ENCODE measurements around the gene SRBD1. TPM values are rescaled to one million over a fixed set of nuclear protein-coding genes. Genes with fewer than 3 reads are reported as not detected.

SRBD1 gene
- total RNA-seq, 2 donors from 2014 or later, result 5.3 to 9.6 TPM

GRCh38 chr2:45390861-45391260 lies 220.2 kb downstream of the SRBD1 start:
- peaks cover 6% of the 10 kb centered on the region for H3K36me3 ChIP-seq
- H3K4me1 ChIP-seq, result no peaks in the 10 kb centered on the region
- no peaks in the 10 kb centered on the region for H3K27me3 ChIP-seq
- H3K9me3 ChIP-seq, result no peaks in the 10 kb centered on the region
- H3K4me3 ChIP-seq, result no peak overlapping the region
- H3K27ac ChIP-seq, result no peak overlapping the region
- DNase-seq (ENCODE audit: low spot score), result no peak
- no peak for TF ChIP-seq CTCF (IDR thresholded peaks at IDR 0.05)

- DNase-seq (ENCODE audit: low spot score), result no peak
- Histone ChIP-seq H3K27me3 (no peaks in the 10 kb centered on the region), H3K27ac (no peak overlapping the region), H3K9me3 (no peaks in the 10 kb centered on the region), H3K4me1 (no peaks in the 10 kb centered on the region), H3K4me3 (no peak overlapping the region), H3K36me3 (peaks cover 6% of the 10 kb centered on the region)
- TF ChIP-seq CTCF (IDR thresholded peaks at IDR 0.05), result no peak
Observed at GRCh38 chr2:45390441-45390840, 220.6 kb downstream of the SRBD1 start.

- Histone ChIP-seq H3K36me3 (peaks cover 6% of the 10 kb centered on the region), H3K9me3 (no peaks in the 10 kb centered on the region), H3K27ac (no peak overlapping the region), H3K27me3 (no peaks in the 10 kb centered on the region), H3K4me1 (no peaks in the 10 kb centered on the region), H3K4me3 (no peak overlapping the region)
- no peak for TF ChIP-seq CTCF (IDR thresholded peaks at IDR 0.05)
- DNase-seq (ENCODE audit: low spot score), result no peak
Observed at GRCh38 chr2:45388541-45389100, 222.4 kb downstream of the SRBD1 start.

GRCh38 chr2:45382744-45383143 lies 228.3 kb downstream of the SRBD1 start:
- Histone ChIP-seq H3K9me3 (no peaks in the 10 kb centered on the region), H3K36me3 (no peaks in the 10 kb centered on the region), H3K27me3 (no peaks in the 10 kb centered on the region), H3K27ac (no peak overlapping the region), H3K4me3 (no peak overlapping the region), H3K4me1 (no peaks in the 10 kb centered on the region)
- TF ChIP-seq CTCF (IDR thresholded peaks at IDR 0.05), result no peak
- DNase-seq (ENCODE audit: low spot score), result no peak

- Histone ChIP-seq H3K9me3 (peaks cover 0 to 6% of the 10 kb centered on the region in 2 donors), H3K27me3 (no peaks in the 10 kb centered on the region), H3K36me3 (no peaks in the 10 kb centered on the region), H3K4me1 (no peaks in the 10 kb centered on the region), H3K4me3 (no peak overlapping the region), H3K27ac (no peak overlapping the region)
- no peak for TF ChIP-seq CTCF (IDR thresholded peaks at IDR 0.05)
- DNase-seq (ENCODE audit: low spot score), result no peak
Observed at GRCh38 chr2:45380131-45380836, 230.8 kb downstream of the SRBD1 start.

Measured in right atrium auricular region (tissue), 2 donors.